GM18505 (cell line): ENCODE data around the gene CUX1.
"Not testable (repeated sequence)": the region's sequence is repeated elsewhere in the genome, so short reads cannot be mapped to it uniquely, and the experiment has no call there.

Experiments used
- ATAC-seq: cut with Tn5 transposase; IDR thresholded peaks from one replicate; pipeline ENCODE4 v1.9.1; 2021; ENCODE audit not compliant: unreplicated experiment
- POLR2A ChIP-seq: IDR thresholded peaks from 4 replicates; pipeline ENCODE4 v1.6.1; 2011; ENCODE audit warnings: borderline replicate concordance; ENCODE audit not compliant: insufficient read depth, insufficient read length; ENCODE audit errors: extremely low read depth

The CUX1 gene

DNA sequence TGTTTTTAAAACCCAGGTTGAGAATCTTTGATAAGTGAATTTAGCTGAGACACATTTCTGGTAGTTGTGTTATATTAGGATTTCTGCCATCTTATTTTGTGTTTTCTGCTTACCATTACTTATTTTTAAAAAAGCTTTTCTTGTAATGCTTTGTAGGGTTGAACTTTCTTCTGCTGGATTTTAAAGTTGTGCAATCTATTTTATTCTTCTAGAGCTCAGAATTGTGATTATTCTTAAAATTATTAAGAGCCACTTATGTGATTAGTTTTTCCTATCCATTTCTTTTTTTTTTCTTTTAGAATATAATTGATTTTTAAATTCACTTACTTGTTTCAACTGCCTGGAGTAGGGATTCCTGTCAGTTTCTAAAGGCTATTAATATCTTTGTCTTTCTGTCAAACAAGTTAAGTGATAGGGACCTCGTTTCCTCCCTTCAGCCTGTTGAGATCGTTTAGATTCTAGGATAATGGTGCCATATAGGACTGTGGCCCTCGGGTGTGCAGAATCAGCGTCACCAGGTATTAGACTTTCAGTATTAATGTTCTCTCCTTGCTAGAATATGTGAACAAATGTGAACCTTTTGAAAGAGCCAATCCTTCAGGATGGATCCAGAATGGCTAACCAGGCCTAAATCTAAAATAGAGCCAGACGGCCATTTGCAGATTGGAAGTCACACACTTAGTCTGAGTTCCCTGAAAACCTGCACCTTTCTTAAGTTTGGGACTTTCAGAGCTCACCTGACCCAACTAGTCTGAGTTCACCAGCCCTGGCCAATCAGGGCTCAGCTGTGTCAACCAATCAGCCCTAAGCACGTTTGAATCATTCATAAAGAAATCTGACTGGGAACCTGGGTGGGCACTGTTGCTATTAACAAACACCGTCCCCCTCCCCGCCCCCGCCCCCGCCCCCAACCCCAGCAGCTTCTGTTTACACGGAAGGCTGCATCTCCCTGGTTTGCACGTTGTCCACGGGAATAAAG lies 26.2 kb downstream of the CUX1 start:
- ATAC-seq: no peak
- no peak for TF ChIP-seq POLR2A

DNA sequence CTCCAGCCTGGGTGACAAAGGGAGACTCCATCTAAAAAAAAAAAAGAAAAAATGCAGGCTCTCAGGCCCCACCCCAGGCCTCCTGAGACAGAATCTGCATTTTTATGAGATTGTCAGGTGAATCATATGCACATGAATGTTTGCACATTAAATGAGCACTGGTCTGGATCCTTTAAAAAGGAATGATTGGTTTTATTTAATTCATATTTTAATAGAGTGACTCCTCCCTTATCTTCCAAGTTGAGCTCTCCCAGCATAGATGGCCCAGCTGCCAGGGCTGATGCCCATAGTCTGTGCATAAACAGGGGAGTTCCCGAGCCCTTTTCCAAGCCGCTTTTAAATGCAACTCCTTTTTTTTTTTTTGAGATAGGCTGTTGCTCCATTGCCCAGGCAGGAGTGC lies 28.5 kb downstream of the CUX1 start:
- no peak for ATAC-seq
- no peak for TF ChIP-seq POLR2A

DNA sequence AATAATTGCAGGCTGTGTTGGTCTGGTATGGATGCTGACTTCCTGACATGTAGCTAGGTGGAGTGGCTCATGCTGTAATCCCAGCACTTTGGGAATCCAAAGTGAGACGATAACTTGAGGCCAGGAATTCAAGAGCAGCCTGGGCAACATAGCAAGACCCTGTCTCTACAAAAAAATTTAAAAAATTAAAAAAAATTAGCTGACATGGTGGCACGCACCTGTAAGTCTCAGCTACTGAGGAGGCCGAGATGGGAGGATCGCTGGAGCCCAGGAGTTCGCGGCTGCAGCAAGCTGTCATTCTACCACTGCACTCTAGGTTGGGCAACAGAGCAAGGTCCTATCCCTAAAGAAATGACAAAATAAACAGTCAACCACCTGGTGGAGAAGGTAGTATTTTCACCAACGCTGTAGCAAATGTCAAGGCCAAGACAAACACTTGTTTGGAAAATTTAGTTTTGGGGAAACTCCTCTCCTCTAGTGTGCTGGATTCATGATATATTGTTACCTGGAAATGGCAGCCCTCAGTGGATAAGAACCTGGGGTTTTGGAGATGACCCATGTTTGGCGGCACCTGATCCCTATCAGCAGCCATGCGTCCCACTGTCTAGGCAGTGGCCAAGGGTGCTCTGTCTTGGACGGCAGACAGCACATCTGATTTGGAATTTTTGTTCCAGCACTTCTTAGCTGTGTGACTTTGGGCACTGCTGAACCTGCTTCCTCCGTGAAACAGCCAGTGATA lies 29.5 kb downstream of the CUX1 start:
- ATAC-seq: no peak
- no peak for TF ChIP-seq POLR2A

DNA sequence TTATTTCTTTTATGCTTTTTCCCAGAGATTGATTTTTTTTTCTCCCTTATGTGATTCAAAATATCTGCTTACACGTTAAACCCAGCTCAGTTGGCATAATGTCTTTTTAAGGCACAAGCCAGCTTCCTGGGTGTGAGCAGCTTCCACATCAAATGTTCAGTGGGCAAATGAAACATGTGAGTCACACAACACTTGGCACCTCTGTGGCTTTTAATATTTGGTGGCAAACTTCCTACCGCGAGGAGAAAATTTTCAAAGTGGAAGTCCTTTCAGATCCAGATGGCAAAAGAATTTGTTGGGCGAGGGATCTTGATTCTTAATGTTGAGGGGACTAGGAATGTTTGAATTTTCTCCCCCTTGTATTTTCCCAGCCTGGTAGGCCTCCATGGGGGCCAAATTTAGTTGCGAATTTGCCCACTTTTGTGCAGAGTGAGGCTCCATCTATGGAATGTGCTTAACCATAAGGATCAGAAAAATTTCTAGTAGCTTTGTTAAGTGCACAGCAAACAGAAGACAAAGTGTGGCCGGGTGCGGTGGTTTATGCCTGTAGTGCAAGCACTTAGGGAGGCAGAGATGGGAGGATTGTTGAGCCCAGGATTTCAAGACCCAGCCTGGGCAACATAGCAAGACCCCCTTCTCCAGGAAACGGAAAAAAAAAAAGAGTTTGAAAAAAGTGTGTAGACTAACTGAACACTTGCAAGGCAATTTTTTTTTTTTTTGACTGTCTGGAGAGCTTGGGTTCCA lies 31.0 kb downstream of the CUX1 start:
- ATAC-seq: no peak
- no peak for TF ChIP-seq POLR2A

DNA sequence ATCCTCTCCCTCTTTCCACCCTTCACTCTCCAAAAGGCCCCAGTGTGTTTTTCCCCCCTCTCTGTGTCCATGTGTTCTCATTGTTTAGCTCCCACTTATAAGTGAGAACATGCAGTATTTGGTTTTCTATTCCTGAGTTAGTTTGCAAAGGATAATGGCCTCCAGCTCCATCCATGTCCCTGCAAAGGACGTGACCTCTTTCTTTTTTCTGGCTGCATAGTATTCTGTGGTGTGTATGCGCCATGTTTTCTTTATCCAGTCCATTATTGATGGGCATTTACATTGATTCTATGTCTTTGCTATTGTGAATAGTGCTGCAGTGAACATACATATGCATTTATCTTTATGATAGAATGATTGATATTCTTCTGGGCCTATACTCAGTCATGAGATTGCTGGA lies 31.9 kb downstream of the CUX1 start:
- not testable (repeated sequence) for ATAC-seq

DNA sequence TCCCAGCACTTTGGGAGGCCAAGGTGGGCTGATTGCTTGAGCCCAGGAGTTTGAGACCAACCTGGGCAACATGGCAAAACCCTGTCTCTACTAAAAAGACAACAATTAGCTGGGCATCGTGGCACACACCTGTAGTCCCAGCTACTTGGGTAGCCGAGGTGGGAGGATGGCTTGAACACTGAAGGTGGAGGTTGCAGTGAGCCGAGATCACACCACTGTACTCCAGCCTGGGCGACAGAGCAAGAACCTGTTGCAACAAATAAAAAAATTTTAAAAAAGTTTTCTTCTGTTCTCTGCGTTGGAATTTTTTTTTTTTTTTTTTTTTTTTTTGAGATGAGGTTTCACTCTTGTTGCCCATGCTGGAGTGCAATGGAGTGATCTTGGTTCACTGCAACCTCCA lies 34.9 kb downstream of the CUX1 start:
- ATAC-seq: not testable (repeated sequence)

DNA sequence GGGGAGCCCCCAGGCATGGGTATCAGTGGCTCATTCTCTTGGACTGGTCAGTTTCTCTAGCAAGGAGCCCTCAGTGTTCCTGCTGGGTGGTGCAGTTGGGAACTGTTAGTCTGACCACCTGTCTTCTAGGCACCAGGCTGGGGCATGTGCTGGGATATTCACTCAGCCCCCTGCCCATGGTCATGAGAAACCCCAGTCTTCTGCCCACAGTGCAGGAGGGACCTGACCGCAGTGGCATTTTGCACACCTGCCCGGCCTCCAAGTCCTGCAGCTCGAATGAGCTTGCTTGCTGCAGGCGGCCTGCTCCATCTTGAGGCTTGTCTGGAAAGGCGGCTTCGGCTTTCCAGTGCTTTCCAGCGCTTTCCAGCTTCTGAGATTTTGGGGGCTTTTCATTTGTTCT lies 36.3 kb downstream of the CUX1 start:
- no peak for ATAC-seq
- TF ChIP-seq POLR2A: no peak

DNA sequence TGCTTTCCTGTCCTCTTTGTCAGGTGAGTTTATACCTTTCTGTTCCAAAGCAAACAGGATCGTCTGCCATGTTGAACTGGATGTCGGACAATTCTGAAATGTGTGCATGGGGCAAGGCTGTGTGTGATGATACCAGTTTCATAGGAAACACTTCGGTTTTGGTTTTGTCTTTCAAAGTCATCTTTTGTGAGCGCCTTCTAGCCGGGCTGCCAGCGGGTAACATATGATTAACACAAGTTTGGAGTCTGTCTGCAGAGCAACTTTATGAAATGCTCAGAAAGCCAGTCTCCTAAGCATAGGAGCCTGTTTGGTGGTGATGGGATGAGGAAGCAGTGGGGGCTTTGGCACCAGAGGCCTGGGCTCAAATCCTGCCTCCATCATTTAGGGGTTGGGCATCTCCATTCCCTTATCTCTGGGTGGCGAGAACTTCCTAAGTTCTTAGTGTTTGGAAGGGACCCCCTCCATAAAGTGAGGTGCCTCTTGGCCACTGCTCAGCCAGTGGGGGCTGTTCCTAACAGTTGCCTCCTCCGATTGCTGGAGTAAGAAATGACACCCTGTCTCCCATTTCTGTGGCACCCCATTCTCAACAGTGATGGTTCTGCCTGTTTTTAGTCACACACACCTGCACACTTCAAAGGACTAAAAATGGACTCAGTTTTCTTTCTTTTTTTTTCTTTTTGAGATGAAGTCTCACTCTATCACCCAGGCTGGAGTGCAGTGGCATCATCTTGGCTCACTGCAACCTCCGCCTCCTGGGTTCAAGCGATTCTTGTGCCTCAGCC lies 36.8 kb downstream of the CUX1 start:
- no peak for ATAC-seq
- TF ChIP-seq POLR2A: no peak

DNA sequence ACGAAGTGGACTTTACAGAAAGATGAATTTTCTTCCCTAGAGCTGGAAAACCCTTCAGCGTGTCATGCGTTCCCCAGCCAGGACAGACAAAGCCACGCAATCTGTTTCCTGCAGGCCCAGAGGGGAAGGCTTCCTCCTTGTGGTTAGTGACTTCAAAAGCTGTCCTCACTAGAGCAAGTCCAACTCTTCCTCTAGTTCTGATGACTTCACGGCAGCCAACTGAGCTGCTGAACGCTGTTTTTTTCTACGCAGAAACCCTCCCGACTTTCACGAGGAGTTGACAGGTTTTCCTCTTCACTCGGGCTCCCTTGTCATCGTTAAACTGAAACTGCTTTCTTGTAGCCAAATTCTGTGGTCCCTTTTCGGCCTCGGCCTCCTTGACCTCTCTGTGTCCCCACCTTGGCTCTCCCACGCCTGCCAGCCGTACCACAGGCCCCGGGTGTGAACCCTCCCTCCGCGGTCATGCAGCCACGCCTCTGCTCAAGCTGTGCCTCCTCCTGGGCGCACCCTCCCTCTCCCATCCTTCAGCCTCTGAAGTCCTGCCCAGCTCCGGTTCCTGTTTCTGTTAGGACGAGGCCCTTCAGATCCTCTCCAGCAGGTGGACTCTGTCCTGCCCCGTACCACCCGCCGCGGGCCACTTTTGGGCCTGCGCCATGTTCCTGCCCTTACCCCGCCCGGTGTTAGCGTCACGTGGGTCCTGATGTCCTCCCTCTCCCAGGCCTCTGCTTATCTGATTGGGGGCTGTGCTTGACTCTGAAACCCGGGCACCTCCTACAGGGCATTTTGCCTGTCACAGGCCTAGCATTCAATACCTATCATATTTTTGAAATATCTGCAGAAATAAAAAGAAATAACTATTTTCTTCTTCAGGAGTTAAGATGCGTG lies 39.3 kb downstream of the CUX1 start:
- ATAC-seq: peak; percentile 92
- TF ChIP-seq POLR2A: peak; percentile 46

DNA sequence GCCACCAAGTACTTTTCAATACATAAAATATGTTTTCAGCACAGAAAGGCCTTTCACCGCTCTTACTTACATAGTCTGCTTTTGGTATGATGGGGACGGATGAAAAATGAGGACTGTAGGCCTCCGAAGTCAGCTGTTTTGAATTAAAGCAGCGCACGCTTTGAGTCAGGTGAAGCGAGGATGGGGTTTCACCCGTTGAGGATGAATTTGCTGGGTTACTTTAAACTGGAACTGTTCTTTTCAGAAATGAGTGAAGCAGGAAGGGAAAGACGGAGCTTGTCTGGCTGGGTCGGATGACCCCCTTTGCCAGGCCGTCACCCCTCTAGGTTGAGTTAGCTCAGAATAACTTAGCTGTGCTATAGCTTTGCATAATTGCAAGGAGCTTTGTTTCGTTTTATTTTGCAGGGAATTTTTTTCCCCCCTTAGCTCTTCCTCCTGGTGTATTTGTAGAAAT lies 40.0 kb downstream of the CUX1 start:
- no peak for TF ChIP-seq POLR2A
- peak; percentile 24 for ATAC-seq

DNA sequence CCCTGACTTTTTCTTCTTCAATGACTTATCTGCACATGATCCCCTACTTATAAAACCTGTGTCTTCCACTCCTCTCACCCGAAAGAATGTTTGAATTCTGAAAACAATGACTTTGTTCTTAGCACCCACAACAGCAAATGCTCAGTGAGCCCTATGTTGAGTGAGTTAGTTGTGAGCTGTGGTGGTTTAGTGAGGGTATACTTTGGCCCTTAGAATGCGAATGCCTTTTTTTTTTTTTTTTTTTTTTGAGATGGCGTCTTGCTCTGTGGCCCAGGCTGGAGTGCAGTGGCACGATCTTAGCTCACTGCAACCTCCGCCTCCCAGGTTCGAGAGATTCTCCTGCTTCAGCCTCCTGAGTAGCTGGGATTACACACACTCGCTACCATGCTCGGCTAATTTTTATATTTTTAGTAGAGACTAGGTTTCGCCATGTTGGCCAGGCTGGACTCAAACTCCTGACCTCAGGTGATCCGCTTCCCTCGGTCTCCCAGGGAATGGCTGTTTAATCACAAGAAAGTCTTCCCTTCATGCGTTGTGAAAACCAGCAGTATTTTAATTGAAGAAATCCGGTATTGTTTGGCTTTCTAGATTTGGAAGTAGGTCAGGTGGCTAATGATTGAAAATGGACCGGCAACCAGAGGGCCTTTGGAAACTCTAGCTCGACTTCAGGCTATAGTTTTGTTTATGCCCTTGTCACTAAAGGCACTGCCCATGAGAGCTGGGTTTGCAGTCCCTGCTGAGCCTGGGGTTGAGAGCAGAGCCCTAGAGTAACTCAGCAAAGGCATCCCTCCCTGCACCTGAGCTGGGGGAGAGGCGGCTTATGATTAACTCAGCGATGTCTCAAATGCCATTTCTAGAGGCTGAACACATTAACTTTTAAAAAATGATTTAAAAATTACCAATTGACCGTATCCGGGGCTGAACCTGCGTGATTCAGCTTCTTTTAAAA lies 41.3 kb downstream of the CUX1 start:
- no peak for TF ChIP-seq POLR2A
- no peak for ATAC-seq
